ENCODE results near the gene UBQLN1.

UBQLN1 gene

GRCh38 chr9:83688921-83689320, 18.8 kb downstream of the UBQLN1 start:
- DNase-seq (ENCODE audit: low read depth): no peak

- DNase-seq (ENCODE audit: low read depth): no peak
These were observed 26.3 kb downstream of the UBQLN1 start for GRCh38 chr9:83681490-83681889.

- no peak for DNase-seq (ENCODE audit: low read depth)
These were observed 27.5 kb downstream of the UBQLN1 start for GRCh38 chr9:83680233-83680632.

DNA sequence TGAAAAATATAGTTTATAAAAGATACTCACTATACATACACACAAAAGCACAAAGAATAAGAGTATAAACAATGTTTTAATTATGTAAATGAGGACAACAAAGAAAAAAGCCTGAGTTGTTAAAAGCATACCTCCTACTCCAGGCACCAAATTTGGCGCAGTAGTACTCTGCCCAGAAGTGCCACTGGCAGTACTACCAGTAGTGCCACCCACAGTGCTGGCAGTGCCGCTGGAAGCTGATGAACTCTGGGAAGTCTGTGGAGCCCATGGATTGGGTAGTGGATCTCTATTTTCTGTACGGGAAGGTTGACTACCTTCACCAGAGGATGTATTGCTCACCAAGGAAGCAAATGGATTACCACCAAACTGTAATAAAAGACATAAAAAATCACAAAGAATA, 30.2 kb downstream of the UBQLN1 start:
- no peak for DNase-seq (ENCODE audit: low read depth)

- no peak for DNase-seq (ENCODE audit: low read depth)
These were observed 32.3 kb downstream of the UBQLN1 start for GRCh38 chr9:83675466-83675865.

DNA sequence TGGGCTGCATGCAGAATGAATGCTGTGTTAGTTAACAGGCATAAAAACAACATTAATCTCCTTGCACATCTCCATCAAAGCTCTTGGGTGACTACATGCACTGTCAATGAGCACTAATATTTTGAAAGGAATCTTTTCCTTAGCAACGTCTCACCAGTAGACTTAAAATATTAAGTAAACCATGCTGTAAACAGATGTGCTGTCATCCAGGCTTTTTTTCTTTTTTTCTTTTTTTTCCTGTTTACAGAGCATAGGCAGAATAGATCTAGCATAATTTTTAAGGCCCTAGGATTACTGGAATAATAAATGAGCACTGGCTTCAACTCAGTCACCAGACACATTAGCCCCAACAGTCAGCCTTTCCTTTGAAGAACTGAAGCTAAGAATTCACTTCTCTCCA, 36.3 kb downstream of the UBQLN1 start:
- no peak for DNase-seq (ENCODE audit: low read depth)

DNA sequence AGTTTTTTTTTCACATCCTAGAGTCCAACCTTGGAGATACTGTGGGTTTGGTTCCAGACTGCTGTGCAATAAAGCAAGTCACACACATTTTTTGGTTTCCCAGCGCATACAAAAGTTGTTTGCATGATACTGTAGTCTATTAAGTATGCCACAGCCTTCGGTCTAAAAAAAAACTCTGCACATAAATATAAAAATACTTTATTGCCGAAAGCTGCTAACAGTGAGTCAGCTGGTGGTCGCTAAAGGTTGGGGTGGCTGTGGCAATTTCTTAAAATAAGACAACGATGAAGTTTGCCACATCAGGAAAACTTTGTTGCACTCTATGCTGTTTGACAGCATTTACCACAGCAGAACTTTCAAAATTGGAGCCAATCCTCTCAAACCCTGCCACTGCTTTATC, 37.4 kb downstream of the UBQLN1 start:
- no peak for DNase-seq (ENCODE audit: low read depth)

DNA sequence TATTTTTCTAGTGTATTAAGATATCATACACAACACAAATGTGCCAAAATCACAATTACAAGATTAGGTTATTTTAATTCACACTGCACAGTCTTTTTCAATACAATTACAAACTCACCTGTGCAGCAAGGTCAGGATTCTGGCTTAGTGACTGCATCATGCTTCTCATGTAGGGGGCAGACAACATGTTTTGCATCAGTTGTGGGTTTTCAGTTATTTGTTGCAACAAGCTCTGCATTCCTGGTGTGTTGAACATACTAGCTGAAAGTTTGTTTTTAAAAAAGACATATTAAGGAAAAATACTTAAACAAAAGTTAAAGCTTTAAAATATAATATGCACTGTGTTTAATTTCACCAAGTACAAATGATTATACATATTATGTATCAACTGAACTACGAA, 38.7 kb downstream of the UBQLN1 start:
- DNase-seq (ENCODE audit: low read depth): no peak

DNA sequence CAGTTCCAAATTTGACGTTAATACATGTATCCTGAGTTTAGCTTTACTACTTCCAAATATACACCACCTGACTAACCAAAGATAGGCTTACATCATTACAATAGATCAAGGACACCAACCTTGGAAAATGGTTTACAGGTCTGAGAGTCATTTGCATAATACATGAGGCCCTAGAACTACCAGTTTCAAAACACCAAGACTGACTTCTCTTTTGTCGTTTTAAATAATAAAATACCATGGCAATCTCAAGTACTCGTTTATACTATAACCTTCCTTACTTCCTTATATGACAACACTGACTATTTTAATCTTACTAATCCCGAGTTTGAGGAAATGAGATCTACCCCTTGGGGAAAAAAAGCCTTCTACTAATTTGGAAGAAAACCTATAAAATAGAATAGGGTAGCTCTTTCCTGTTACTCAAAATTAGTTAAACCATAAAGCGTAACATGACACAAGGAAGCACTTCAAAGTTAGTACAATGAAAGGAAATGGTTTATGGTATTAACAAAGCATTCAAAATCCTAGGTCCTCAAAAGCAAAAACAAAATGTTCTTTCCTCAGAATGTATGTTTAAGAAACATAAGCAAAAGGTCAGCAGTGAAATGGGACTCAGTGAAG, 42.1 kb downstream of the UBQLN1 start:
- DNase-seq (ENCODE audit: low read depth): no peak

GRCh38 chr9:83662933-83663332, 44.8 kb downstream of the UBQLN1 start:
- no peak for DNase-seq (ENCODE audit: low read depth)

- no peak for DNase-seq (ENCODE audit: low read depth)
These were observed 50.8 kb downstream of the UBQLN1 start for GRCh38 chr9:83656952-83657351.

GRCh38 chr9:83656032-83656680, 51.6 kb downstream of the UBQLN1 start:
- no peak for DNase-seq (ENCODE audit: low read depth)

- no peak for DNase-seq (ENCODE audit: low read depth)
These were observed 52.3 kb downstream of the UBQLN1 start for GRCh38 chr9:83655433-83655832.

GRCh38 chr9:83652433-83652832, 55.3 kb downstream of the UBQLN1 start:
- no peak for DNase-seq (ENCODE audit: low read depth)

GRCh38 chr9:83651558-83651957, 56.2 kb downstream of the UBQLN1 start:
- DNase-seq (ENCODE audit: low read depth): no peak

DNA sequence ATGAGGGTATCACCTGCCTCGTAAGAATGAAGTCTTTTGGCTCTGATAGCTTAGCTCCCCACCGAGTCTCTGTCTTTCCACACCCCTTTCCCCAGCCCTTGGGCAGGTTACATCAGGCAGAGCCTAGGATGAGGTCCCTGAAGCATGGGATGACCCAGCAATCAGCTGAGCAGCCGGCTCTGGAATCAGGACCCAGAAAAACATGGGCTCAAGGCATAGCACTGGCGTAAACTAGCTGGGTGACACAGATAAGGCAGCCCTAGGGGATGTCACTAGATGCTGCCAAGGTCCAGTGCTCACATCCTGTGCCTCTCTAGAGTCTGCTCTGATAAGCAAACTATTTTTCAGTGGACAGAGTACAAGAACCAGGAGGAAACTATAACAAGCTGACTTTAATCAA, 58.2 kb downstream of the UBQLN1 start:
- no peak for DNase-seq (ENCODE audit: low read depth)

DNA sequence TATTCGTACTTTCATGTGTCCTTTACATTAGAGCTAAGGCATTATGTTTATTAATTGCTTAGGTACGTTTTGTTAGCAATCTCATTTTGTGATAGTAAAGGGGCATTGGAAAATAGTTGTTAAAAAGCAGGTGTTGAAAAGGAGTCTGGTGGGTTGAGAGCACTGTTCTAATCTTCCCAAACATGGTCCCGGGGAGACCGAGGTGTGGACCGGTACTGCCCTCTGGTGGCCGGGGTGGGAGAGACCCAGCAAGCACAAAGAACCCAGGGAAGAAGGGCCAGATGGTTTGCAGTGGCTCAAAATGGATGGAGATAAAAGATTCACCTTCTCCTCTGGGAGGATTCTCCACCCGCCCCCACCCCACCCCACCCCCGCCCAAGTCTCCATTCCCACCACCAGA, 58.7 kb downstream of the UBQLN1 start:
- peak; percentile 41 for DNase-seq (ENCODE audit: low read depth)

GRCh38 chr9:83646500-83647239, 61.1 kb downstream of the UBQLN1 start:
- DNase-seq (ENCODE audit: low read depth): no peak

GRCh38 chr9:83642793-83643192, 65.0 kb downstream of the UBQLN1 start:
- no peak for DNase-seq (ENCODE audit: low read depth)

- DNase-seq (ENCODE audit: low read depth): no peak
These were observed 68.5 kb downstream of the UBQLN1 start for GRCh38 chr9:83639266-83639665.

DNA sequence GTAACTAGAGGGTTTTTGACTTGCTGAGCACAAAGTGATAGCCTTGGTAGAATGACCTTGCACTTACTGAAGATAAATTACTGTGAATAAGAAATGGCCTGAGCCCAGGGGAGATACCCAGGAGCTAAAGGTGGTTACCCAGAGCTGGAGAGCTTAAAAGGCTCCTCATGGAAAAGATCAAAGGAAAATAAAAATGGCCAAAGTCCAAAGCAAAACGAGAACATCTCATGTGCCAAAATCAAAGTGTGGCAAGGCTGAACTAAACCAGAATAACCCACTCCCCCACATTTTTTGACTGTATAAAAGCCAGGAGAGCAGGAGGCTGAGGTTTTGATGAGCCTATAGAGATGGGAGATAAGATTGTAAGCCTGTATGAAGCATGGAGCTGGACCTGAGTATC, 70.4 kb downstream of the UBQLN1 start:
- no peak for DNase-seq (ENCODE audit: low read depth)

DNA sequence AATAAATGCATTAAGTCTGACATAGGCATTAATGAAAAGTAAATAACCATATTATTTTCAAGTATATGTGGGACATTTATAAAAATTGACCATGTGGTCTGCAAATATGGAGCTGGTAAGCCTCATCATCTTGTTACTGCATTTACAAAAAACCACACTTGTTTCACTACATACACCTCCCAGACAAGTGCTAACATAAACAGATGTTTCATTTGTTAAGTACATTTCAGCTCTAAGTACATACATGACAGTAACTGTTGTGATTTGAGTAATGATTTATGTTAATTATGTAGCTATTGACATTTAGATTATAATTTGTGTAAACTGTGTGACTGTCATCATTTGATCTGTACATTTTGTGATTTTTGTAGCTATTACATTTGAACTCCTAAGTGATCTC, 70.9 kb downstream of the UBQLN1 start:
- DNase-seq (ENCODE audit: low read depth): no peak

DNA sequence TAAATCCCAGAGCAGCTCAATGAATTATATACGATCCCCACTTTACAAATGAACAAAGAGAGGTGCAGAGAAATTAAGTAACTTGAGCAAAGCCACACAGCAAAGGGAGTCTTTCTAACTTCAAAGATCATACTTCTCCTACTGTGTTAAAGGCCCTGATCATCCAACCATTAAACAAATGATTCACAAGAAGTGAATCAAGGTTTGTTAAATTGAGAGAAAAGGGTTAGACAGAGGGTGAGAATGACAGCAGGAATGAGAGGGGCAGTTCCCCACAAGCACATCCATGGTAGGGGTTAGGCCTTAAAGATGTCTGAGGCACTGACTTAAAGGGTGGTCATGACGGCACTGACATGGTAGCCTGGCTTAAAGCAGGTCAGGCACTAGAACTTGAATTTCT, 74.1 kb downstream of the UBQLN1 start:
- no peak for DNase-seq (ENCODE audit: low read depth)

GRCh38 chr9:83633255-83633654, 74.5 kb downstream of the UBQLN1 start:
- no peak for DNase-seq (ENCODE audit: low read depth)

Measured in stimulated activated CD8-positive, alpha-beta memory T cell treated with anti-CD3 and anti-CD28 coated beads, Interleukin-15, amount 100 ng/mL, for 24 hours (primary cell).